Astrocyte of the cerebellum (primary cell): ENCODE measurements around the gene SMAP2.

ENCODE experiments used
- DNase-seq: peaks from one replicate; pipeline ENCODE4 v3.0.0-alpha.2; 2011; ENCODE audit warnings: low read depth
- H3K4me3 ChIP-seq: 2 replicates; pipeline ENCODE4 v1.5.1; 2011; ENCODE audit warnings: mild to moderate bottlenecking, low read depth, low read length, moderate library complexity
- in situ Hi-C: cut with HindIII; loops from 2 replicates; pipeline ENCODE4 v1.10.0; 2017; ENCODE audit warnings: low sequenced_read_pairs
- TF ChIP-seq, protein P1 (sequence below): IDR thresholded peaks from 2 replicates; pipeline ENCODE4 v1.5.1; 2012; ENCODE audit warnings: low read length, low read depth, moderate library complexity, mild to moderate bottlenecking; ENCODE audit errors: missing control alignments

SMAP2 gene

DNA sequence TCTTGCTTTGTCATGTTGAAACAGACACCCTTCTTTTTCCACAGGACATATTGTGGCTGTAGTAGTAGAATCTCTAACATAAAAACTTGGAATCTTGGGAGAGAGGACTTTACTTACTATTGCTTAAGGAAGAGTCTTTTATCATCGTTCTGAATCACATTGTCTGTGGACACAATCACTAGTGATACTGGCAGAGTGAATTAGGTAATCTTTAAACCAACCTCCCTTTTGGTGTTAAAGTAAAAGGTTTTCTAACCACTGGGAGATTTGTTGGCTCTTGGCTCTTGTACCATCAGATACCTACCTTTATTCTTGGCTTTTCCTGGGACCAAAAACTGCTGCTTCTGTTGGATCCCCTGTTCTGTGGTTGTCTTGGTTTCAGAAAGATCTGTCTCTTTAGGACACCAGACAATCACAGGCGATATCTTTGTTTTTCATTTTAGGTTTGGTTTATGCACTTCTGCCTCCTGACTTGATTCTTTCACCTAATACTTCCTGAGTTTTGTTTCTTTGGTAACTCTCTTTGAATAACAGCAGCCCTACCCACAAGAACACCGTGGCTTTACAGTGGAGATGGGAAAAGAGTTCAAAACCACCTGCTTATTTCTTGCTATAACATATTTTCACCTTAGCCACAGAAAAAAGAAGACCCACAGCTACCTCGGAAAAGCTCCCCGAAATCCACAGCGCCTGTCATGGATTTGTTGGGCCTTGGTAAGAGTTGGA is 40.2 kb downstream of the SMAP2 start:
- TF ChIP-seq, protein P1, sequence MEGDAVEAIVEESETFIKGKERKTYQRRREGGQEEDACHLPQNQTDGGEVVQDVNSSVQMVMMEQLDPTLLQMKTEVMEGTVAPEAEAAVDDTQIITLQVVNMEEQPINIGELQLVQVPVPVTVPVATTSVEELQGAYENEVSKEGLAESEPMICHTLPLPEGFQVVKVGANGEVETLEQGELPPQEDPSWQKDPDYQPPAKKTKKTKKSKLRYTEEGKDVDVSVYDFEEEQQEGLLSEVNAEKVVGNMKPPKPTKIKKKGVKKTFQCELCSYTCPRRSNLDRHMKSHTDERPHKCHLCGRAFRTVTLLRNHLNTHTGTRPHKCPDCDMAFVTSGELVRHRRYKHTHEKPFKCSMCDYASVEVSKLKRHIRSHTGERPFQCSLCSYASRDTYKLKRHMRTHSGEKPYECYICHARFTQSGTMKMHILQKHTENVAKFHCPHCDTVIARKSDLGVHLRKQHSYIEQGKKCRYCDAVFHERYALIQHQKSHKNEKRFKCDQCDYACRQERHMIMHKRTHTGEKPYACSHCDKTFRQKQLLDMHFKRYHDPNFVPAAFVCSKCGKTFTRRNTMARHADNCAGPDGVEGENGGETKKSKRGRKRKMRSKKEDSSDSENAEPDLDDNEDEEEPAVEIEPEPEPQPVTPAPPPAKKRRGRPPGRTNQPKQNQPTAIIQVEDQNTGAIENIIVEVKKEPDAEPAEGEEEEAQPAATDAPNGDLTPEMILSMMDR = no peak
- no peak for DNase-seq
- in situ Hi-C loops = no loop called here
- no peak overlapping the region for H3K4me3 ChIP-seq

DNA sequence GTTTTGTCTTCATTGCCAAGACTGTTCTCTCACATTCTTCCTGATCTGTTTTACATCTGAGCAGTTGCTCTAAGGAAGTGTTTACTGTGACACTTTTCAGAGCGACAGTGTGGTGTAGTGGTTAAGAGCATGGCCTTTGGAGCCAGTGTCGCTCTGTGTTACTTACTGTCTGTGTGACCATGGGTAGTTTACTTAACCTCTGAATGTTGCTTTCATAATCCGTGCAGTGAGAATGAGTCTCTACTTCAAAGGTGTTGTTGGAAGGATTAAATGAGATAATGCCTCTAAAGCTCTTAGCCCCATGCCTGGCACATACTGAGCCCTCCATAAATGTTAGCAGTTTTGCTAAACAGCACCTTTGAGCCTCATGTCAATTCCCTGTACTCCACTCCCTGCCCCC is 40.8 kb downstream of the SMAP2 start:
- in situ Hi-C loops = no loop called here
- DNase-seq = no peak
- TF ChIP-seq, protein P1 = no peak
- no peak overlapping the region for H3K4me3 ChIP-seq

DNA sequence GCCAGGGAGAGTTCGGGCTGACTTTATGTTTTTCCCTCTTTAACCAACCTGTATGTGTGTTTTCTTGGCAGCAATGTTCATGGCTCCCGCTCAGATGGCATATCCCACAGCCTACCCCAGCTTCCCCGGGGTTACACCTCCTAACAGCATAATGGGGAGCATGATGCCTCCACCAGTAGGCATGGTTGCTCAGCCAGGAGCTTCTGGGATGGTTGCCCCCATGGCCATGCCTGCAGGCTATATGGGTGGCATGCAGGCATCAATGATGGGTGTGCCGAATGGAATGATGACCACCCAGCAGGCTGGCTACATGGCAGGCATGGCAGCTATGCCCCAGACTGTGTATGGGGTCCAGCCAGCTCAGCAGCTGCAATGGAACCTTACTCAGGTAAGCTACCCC is 43.2 kb downstream of the SMAP2 start:
- in situ Hi-C loops = no loop called here
- no peak for DNase-seq
- H3K4me3 ChIP-seq = no peak overlapping the region
- TF ChIP-seq, protein P1 = no peak

DNA sequence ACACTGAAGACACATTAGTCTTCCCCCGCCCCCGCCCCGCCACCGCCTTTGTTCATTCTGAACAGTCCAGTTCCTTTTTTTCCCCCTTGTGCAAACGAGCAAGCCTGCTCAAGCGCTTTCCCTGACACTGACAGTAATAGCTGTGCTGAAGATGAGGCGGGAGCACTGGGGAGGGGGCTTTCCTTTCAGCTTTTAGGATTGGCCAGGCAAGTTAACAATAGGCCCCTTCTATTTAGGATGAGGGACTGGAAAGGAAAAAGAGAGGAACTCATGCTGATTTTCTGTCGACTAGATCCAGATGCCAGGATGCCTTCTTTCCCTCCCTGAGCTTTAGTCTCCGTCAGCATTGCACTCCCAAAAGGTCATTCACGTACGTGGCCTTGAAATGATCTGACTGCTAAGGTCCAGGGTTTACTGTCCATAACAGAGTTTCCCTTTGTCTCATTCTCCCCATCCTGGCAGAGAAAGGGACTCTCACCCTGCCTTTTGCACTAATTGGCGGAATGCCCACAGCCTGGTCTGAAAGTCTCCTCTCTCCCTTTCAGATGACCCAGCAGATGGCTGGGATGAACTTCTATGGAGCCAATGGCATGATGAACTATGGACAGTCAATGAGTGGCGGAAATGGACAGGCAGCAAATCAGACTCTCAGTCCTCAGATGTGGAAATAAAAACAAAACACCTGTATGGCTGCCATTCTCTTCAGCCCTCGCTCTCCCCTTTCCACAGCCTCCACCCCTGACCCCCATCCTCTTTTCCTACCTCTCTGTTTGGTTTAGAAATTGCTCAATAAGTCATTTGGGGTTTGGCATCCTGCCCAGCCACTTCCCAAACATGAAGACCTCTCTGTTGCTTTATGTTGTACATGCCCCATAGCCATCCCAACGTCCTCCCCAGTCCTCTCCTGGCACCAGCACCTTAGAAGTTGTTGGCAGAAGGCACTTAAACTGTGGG is 48.2 kb downstream of the SMAP2 start:
- H3K4me3 ChIP-seq = no peak overlapping the region
- in situ Hi-C loops = no loop called here
- peak; percentile 31 for DNase-seq
- TF ChIP-seq, protein P1 = no peak

DNA sequence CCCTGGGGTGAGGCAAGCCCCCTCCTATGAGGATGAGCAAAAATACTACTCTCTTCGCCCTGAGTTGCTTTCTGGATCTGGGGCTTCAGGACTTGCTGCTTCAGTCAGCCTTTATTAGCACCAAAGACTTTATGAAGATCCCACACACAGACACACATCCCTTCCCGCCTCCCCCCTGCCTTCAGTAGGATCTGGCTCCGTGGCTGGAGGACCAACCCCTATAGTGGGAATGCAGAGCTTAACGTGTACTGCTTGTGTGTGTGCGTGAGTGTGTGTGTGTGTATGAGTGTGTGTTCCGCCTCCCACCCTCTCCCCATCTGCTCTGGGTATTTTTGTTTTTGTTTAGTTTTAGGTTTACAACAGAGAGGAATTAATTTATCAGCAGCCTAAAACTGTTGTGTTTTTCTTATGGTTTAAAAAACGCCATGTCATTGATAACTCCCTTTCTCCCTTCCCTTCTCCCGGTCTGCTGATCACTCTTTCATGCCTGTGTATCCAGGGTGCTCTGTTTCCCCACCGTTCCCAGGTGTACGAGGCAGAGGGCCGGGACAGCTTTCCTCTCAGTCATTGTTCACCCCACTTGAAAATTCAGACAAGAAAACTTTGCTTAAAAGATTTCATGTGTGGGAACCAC is 49.2 kb downstream of the SMAP2 start:
- in situ Hi-C loops = no loop called here
- no peak overlapping the region for H3K4me3 ChIP-seq
- no peak for DNase-seq
- TF ChIP-seq, protein P1 = no peak

DNA sequence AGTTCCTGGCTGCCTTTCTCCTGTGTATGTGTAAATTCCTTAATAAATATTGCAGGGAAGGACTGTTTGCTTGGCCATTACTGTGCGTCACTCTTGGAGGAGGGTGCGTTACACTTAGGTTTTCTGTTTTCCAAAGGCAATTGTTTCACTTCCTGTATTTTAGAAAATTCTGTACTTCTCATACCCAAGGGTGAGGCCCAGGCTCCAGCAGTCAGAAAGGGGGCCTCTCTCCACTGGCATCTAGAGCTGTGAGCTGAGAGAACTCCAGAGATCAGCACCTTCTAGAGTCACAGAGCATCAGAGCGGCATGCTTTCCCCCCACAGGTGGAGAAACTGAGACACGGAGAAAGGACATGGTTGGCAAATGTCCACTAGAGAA is 49.7 kb downstream of the SMAP2 start:
- DNase-seq = no peak
- no peak overlapping the region for H3K4me3 ChIP-seq
- TF ChIP-seq, protein P1 = no peak
- in situ Hi-C loops = no loop called here
